Karpas-422 (cell line): ENCODE measurements around the gene KHDC1. TPM values are rescaled to one million over a fixed set of nuclear protein-coding genes. Genes with fewer than 3 reads are reported as not detected.
"Not testable (repeated sequence)": the region's sequence is repeated elsewhere in the genome, so short reads cannot be mapped to it uniquely, and the experiment has no call there.

Source experiments
- DNase-seq: peaks from one replicate; pipeline ENCODE4 v3.0.0-alpha.2; 2015
- H2AFZ ChIP-seq: fragments of 200-600 bp; sonication (generic); 2 replicates; pipeline ENCODE4 v1.6.1; 2014; ENCODE audit warnings: antibody characterized with exemption, low read length, mixed read lengths
- H3K27ac ChIP-seq: fragments of 200-600 bp; sonication (generic); 2 replicates; pipeline ENCODE4 v1.5.1; 2014; ENCODE audit warnings: mild to moderate bottlenecking, low read length, moderate library complexity
- H3K27me3 ChIP-seq: fragments of 200-600 bp; sonication (generic); 2 replicates; pipeline ENCODE4 v1.6.1; 2014; ENCODE audit warnings: low read length, mixed read lengths
- H3K36me3 ChIP-seq: fragments of 200-600 bp; sonication (generic); 2 replicates; pipeline ENCODE4 v1.6.1; 2014; ENCODE audit warnings: low read length, mixed read lengths; ENCODE audit not compliant: insufficient read depth
- H3K4me1 ChIP-seq: fragments of 200-600 bp; sonication (generic); 2 replicates; pipeline ENCODE4 v1.6.1; 2014; ENCODE audit warnings: mild to moderate bottlenecking, low read length, mixed read lengths
- H3K4me2 ChIP-seq: fragments of 200-600 bp; sonication (generic); 2 replicates; pipeline ENCODE4 v1.6.1; 2014; ENCODE audit warnings: low read length, low read depth, mild to moderate bottlenecking; ENCODE audit not compliant: poor library complexity, severe bottlenecking
- H3K4me3 ChIP-seq: fragments of 200-600 bp; sonication (generic); 2 replicates; pipeline ENCODE4 v1.5.1; 2014; ENCODE audit warnings: mild to moderate bottlenecking, antibody characterized with exemption, low read length, mixed read lengths
- H3K79me2 ChIP-seq: fragments of 200-600 bp; sonication (generic); 2 replicates; pipeline ENCODE4 v1.6.1; 2014; ENCODE audit warnings: mild to moderate bottlenecking, low read length, mixed read lengths
- H3K9ac ChIP-seq: fragments of 200-600 bp; sonication (generic); 2 replicates; pipeline ENCODE4 v1.6.0; 2014; ENCODE audit warnings: low read length
- H3K9me2 ChIP-seq: fragments of 200-600 bp; sonication (generic), shearing (Covaris generic); replicated peaks from 2 replicates; pipeline ENCODE4 v1.6.0; 2014; ENCODE audit warnings: mild to moderate bottlenecking, low read length, moderate library complexity; ENCODE audit not compliant: insufficient read depth
- H3K9me3 ChIP-seq: fragments of 300-700, 200-600 bp; sonication (generic); 2 replicates; pipeline ENCODE4 v1.6.1; 2014; ENCODE audit warnings: low read length, mixed read lengths
- H4K20me1 ChIP-seq: fragments of 200-600 bp; sonication (generic); 2 replicates; pipeline ENCODE4 v1.6.1; 2014; ENCODE audit warnings: mild to moderate bottlenecking, antibody characterized with exemption, low read length, low read depth; ENCODE audit not compliant: insufficient read depth
- small RNA-seq: library from RNA; depleted of rRNA; stranded (forward); fragments of <200 nt; gene quantifications from one replicate; pipeline ENCODE3, GENCODE V24; 2014
- total RNA-seq: library from RNA; depleted of rRNA; stranded (reverse); fragments of >200 nt; shearing (Covaris generic); gene quantifications from 2 replicates; pipeline ENCODE4 v1.2.3, GENCODE V29; 2014; ENCODE audit warnings: low replicate concordance; rRNA removed

Gene KHDC1
- total RNA-seq, 1 experiment from 2014 or later: 8.2 TPM

GRCh38 chr6:73194744-73195143 lies 68.3 kb downstream of the KHDC1 start:
- no peak overlapping the region for H3K4me2 ChIP-seq
- peaks cover 20% of the 10 kb centered on the region for H3K4me1 ChIP-seq
- no peaks in the 10 kb centered on the region for H3K9me3 ChIP-seq
- H3K9ac ChIP-seq: no peak overlapping the region
- H4K20me1 ChIP-seq: no peaks in the 10 kb centered on the region
- H3K27me3 ChIP-seq: no peaks in the 10 kb centered on the region
- H3K9me2 ChIP-seq: no peaks in the 10 kb centered on the region
- H3K79me2 ChIP-seq: no peaks in the 10 kb centered on the region
- no peak overlapping the region for H2AFZ ChIP-seq
- peaks cover 11% of the 10 kb centered on the region for H3K36me3 ChIP-seq
- H3K4me3 ChIP-seq: no peak overlapping the region
- no peak for DNase-seq
- no peak overlapping the region for H3K27ac ChIP-seq

- peaks cover 11% of the 10 kb centered on the region for H3K36me3 ChIP-seq
- peaks cover 14% of the 10 kb centered on the region for H3K4me1 ChIP-seq
Measured at GRCh38 chr6:73193302-73193701, 69.7 kb downstream of the KHDC1 start.

More at GRCh38 chr6:73193302-73193701, 69.7 kb downstream of the KHDC1 start:
- not testable (repeated sequence) for H3K9ac ChIP-seq, H4K20me1 ChIP-seq, H3K27ac ChIP-seq, H3K9me2 ChIP-seq, H3K79me2 ChIP-seq, DNase-seq, H3K9me3 ChIP-seq, H3K4me3 ChIP-seq, H3K4me2 ChIP-seq, H2AFZ ChIP-seq, H3K27me3 ChIP-seq

Small RNA genes lying within 50 kb of the gene (small RNA-seq; reads per million reads assigned to genes)
- not detected for gene RPSAP41

Other genes starting within 250 kb of the KHDC1 start
- gene KHDC1L, start 37.7 kb downstream of the KHDC1 start, total RNA-seq: 4.4 and 5.8 TPM in 2 replicates
- gene DPPA5, start 91.1 kb upstream of the KHDC1 start, total RNA-seq: not detected in 2 replicates
- gene KHDC3L, start 99.5 kb upstream of the KHDC1 start, total RNA-seq: not detected in 2 replicates
- gene OOEP, start 106.7 kb upstream of the KHDC1 start, total RNA-seq: not detected in 2 replicates
- gene DDX43, start 131.6 kb upstream of the KHDC1 start, total RNA-seq: not detected in 2 replicates
- 10.7 and 12.8 TPM in 2 replicates for gene CGAS, start 189.1 kb upstream of the KHDC1 start, total RNA-seq
- gene MTO1, start 198.5 kb upstream of the KHDC1 start, total RNA-seq: 42.9 and 65.9 TPM in 2 replicates